ENCODE measurements around the gene PHLPP1.

PHLPP1 gene

DNA sequence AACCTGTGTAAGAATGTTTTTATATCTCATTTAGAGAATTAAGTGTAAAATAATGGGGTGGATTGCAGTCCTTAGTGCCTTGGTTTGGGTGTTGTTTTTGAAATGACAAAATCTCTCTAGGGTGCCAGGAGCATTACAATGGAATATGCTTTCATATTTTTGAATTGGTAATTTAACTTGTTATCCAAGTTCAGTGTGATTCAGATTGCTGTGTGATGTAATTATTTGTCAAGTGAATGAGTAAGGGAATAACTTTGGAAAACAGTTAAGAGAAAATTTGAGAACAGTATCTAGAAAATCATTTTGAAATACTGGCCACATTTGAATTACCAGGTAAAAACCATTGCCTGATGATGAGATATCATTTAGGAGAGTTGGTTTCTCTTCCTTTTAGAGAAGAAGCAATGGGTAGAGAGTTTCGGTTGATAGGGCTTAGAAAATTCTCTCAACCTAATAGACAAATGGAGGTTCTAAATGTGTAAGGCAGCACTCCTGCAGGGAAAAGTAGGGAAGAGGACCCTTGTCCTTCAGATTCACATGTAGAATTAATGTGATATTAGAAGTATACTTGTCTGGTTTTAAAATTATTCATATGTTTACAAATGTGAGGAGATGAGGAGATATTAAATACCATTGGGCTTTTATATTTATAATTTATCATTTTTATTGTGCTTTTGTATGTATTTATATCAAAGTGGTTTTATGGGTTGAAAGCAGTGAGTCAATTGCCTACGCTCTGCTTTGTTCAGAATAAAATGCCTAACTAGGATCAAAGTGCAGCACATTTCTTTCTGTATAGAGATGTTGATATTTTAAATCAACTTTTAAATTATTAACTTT is 124.8 kb downstream of the PHLPP1 start:
- DNase-seq (ENCODE audit: low read depth in 2 of 2), result peak in 1 of 2 donors; percentile 64
- TF ChIP-seq, protein P1, sequence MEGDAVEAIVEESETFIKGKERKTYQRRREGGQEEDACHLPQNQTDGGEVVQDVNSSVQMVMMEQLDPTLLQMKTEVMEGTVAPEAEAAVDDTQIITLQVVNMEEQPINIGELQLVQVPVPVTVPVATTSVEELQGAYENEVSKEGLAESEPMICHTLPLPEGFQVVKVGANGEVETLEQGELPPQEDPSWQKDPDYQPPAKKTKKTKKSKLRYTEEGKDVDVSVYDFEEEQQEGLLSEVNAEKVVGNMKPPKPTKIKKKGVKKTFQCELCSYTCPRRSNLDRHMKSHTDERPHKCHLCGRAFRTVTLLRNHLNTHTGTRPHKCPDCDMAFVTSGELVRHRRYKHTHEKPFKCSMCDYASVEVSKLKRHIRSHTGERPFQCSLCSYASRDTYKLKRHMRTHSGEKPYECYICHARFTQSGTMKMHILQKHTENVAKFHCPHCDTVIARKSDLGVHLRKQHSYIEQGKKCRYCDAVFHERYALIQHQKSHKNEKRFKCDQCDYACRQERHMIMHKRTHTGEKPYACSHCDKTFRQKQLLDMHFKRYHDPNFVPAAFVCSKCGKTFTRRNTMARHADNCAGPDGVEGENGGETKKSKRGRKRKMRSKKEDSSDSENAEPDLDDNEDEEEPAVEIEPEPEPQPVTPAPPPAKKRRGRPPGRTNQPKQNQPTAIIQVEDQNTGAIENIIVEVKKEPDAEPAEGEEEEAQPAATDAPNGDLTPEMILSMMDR (IDR thresholded peaks at IDR 0.05; ENCODE audit: low read depth, low read length), result no peak
- H3K4me3 ChIP-seq (replicated peaks in 1 of 2; ENCODE audit: low read depth in 2 of 2, low read length in 2 of 2), result no peak overlapping the region

DNA sequence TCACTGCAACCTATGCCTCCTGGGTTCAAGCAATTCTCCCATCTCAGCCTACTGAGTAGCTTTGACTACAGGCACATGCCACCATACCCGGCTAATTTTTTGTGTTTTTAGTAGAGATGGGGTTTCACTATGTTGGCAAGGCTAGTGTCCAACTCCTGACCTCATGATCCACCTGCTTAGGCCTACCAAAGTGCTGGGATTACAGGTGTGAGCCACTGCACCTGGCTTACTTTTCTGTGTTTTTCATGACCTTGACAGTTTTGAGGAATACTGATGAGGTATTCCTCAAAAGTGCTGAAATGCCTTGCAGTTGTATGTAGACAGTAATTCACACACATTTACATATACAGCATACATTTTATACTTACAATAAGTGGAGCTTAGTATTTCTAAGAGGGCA is 126.1 kb downstream of the PHLPP1 start:
- H3K4me3 ChIP-seq (replicated peaks in 1 of 2; ENCODE audit: low read depth in 2 of 2, low read length in 2 of 2), result no peak overlapping the region
- TF ChIP-seq, protein P1 (IDR thresholded peaks at IDR 0.05; ENCODE audit: low read depth, low read length), result no peak
- DNase-seq (ENCODE audit: low read depth in 2 of 2), result no peak

DNA sequence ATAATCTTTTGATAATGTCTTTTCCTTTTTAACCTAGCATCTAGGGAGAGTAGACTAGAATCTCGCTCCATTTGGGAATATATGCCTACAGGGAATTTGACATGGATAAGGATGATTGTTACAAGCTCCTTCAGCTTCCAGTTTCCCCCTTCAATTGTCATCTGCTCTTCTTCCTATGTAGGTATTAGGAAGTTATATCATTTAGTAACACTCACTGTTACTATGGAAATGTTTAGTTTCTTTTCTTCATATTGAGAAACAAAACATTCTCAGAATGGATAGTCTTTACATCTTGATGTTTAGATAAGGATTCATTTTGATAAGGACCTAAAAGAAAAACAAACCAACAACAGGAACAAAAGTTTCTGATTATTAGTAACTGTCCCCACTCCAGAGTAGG is 127.6 kb downstream of the PHLPP1 start:
- no peak for DNase-seq (ENCODE audit: low read depth in 2 of 2)
- TF ChIP-seq, protein P1 (IDR thresholded peaks at IDR 0.05; ENCODE audit: low read depth, low read length), result no peak
- no peak overlapping the region for H3K4me3 ChIP-seq (replicated peaks in 1 of 2; ENCODE audit: low read depth in 2 of 2, low read length in 2 of 2)

DNA sequence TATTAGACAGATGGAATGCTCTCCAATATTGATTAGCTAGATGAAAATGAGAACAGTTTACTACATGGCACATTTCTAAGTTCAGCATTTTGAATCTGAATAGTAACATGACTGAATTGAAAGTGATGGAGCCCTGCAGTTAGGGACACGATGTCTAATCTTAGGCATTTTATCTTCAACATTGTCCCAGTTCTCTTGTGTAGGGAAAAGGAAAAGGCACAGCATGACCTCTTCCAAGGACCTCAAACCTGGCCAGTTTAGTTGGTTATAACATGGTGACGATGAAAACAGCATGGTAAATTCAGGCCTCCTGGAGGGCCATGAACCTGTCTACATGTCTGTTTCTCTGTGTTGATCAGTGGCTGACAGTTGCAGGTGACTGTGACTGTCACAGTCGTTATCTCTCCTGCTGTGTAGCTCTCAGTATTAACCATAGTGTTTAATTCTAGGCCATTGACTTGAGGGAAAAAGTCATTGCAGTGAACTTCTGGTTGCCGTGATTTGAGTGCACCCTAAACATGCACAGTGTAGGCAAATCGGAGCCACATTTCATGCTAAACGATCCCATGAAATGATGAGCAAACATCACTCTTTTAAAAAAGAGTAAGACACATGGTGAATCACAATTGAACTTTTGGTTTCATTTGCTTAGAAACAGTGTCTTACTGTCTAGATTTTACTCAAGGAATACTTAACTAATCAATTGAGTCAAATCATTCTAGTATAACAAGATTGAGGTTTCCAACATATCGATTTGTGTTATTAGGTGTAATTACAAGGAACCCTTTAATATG is 129.7 kb downstream of the PHLPP1 start:
- DNase-seq (ENCODE audit: low read depth in 2 of 2), result no peak
- no peak overlapping the region for H3K4me3 ChIP-seq (replicated peaks in 1 of 2; ENCODE audit: low read depth in 2 of 2, low read length in 2 of 2)
- TF ChIP-seq, protein P1 (IDR thresholded peaks at IDR 0.05; ENCODE audit: low read depth, low read length), result no peak

DNA sequence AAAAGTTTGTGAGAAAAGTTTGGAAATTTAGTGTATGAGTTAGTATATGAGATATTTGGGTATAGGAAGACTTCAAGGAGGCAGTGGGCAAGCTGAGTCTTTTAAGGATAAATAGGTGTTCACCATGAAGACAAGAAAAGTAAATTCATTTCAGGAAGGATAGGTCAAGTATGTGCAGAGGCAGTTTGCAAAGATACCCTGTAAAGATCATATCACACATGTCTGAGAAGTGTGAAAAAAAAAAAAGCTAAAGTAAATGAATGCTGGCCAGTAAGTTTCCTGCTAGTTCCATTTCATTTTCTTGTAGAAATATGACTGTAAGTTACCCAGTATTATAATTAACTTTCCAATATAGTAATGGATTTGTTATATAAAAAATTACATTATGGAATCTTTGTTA is 131.0 kb downstream of the PHLPP1 start:
- no peak overlapping the region for H3K4me3 ChIP-seq (replicated peaks in 1 of 2; ENCODE audit: low read depth in 2 of 2, low read length in 2 of 2)
- no peak for DNase-seq (ENCODE audit: low read depth in 2 of 2)
- TF ChIP-seq, protein P1 (IDR thresholded peaks at IDR 0.05; ENCODE audit: low read depth, low read length), result no peak

GRCh38 chr18:62847081-62847480 is 131.7 kb downstream of the PHLPP1 start:
- DNase-seq (ENCODE audit: low read depth in 2 of 2), result no peak
- no peak overlapping the region for H3K4me3 ChIP-seq (replicated peaks in 1 of 2; ENCODE audit: low read depth in 2 of 2, low read length in 2 of 2)
- TF ChIP-seq, protein P1 (IDR thresholded peaks at IDR 0.05; ENCODE audit: low read depth, low read length), result no peak
